SK-N-SH treated with all-trans-retinoic acid at 6 μM for 48 hours (cell line): ENCODE results near the gene DSTYK.

Experiments used
- OSR1 ChIP-seq: fragments of 250-450 bp; sonication (Bioruptor Pico); IDR thresholded peaks from 2 replicates; pipeline ENCODE4 v1.8.0; 2022; ENCODE audit warnings: moderate library complexity, mild to moderate bottlenecking, inconsistent platforms
- PATZ1 ChIP-seq: fragments of 250-450 bp; sonication (Bioruptor Pico); IDR thresholded peaks from 2 replicates; pipeline ENCODE4 v1.8.0; 2020; ENCODE audit warnings: mild to moderate bottlenecking, moderate library complexity, borderline replicate concordance
- PPARA ChIP-seq: fragments of 250-450 bp; sonication (Bioruptor Pico); IDR thresholded peaks from 2 replicates; pipeline ENCODE4 v1.5.0; 2020; ENCODE audit warnings: mild to moderate bottlenecking, borderline replicate concordance
- ZFP3 ChIP-seq: fragments of 250-450 bp; sonication (Bioruptor Pico); IDR thresholded peaks from 2 replicates; pipeline ENCODE4 v1.5.0; 2020; ENCODE audit warnings: mild to moderate bottlenecking, moderate library complexity
- ZFP30 ChIP-seq: fragments of 450-650 bp; formaldehyde crosslinking; IDR thresholded peaks from 2 replicates; pipeline ENCODE4 v1.5.0; 2022; ENCODE audit warnings: mild to moderate bottlenecking, moderate library complexity
- TF ChIP-seq, protein P1 (sequence below): fragments of 250-450 bp; sonication (Bioruptor Pico); IDR thresholded peaks from 2 replicates; pipeline ENCODE4 v1.5.1; 2020; ENCODE audit warnings: low read depth, mild to moderate bottlenecking, moderate library complexity

- TF ChIP-seq OSR1 (CRISPR knock-in tag) (no peak), ZFP30 (CRISPR knock-in tag) (no peak), ZFP3 (CRISPR knock-in tag) (no peak), PATZ1 (no peak), PPARA (CRISPR knock-in tag) (no peak)
- TF ChIP-seq, protein P1, sequence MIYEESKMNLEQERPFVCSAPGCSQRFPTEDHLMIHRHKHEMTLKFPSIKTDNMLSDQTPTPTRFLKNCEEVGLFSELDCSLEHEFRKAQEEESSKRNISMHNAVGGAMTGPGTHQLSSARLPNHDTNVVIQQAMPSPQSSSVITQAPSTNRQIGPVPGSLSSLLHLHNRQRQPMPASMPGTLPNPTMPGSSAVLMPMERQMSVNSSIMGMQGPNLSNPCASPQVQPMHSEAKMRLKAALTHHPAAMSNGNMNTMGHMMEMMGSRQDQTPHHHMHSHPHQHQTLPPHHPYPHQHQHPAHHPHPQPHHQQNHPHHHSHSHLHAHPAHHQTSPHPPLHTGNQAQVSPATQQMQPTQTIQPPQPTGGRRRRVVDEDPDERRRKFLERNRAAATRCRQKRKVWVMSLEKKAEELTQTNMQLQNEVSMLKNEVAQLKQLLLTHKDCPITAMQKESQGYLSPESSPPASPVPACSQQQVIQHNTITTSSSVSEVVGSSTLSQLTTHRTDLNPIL (CRISPR knock-in tag), result no peak
Measured at GRCh38 chr1:205229399-205229871, 17.9 kb upstream of the DSTYK start.
